Measurements from ENCODE around the gene FNBP1L. TPM values are rescaled to one million over a fixed set of nuclear protein-coding genes. Genes with fewer than 3 reads are reported as not detected.
"Not testable (repeated sequence)": the region's sequence is repeated elsewhere in the genome, so short reads cannot be mapped to it uniquely, and the experiment has no call there.

FNBP1L gene
- polyA plus RNA-seq, 12 donors: 39.0 to 81.0 (median 57.5) TPM; not detected in 1

DNA sequence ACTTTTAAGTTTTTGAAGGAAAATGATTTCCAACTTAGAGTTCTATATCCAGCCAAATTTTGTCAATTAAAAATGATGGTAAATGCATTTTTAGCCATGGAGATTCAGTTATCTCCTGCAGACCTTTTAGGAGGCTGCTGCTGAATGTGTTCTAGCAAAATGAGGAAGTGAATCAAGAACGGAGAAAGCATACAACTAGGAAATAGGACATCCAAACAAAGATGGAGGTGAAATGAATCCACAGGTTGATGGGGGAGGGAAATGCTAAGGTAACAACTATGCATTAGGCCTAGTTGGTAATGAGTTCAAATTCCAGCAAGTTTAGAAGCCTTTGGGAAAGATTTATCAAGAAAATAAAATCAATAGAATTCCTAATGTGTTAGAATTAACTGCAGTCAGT is 80.5 kb downstream of the FNBP1L start:
- DNase-seq: no peak

- DNase-seq: no peak
Measured at GRCh38 chr1:93531193-93531592, 83.3 kb downstream of the FNBP1L start.

- no peak for DNase-seq
Measured at GRCh38 chr1:93532780-93533378, 85.0 kb downstream of the FNBP1L start.

DNA sequence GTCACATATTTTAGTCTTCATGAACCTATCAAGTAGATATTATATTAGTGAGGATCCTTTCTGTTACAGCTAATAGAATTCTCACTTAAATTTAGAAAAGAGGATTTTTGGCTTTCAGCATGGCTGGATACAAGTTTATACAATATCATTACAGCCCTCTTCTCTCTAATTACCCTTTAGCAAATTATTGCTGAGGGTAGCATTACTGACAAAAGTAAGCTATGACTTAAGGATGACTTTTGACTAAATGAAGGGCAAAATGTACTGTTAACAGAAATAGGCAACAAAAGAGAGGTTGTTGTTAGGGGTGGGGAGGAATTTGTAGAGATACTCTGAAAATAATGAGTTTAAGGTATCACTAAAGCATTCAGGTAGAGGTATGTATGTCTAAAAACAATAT is 85.8 kb downstream of the FNBP1L start:
- no peak for DNase-seq

DNA sequence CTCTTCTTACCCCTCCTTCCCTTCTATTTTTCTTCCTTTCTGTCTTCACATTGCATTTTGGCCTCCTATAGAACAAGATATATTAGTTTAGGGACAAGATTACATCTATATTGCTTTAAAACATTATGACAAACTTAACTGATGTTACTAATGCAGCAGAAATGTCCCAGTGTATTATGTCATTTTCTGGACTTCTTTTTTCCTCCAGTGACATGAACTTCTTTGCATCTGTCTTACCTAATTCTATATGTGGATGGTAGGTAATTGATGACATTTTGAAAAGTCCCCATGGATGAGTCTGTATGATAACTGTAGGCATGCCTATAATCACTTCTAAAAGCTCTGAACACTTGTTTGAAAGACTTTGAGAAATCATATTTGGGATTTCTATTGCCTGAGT is 89.5 kb downstream of the FNBP1L start:
- no peak for DNase-seq

- DNase-seq: no peak
Measured at GRCh38 chr1:93537924-93538323, 90.0 kb downstream of the FNBP1L start.

GRCh38 chr1:93541045-93541444 is 93.1 kb downstream of the FNBP1L start:
- DNase-seq: no peak

- DNase-seq: no peak
Measured at GRCh38 chr1:93542398-93542797, 94.5 kb downstream of the FNBP1L start.

GRCh38 chr1:93546162-93546863 is 98.4 kb downstream of the FNBP1L start:
- DNase-seq: no peak

DNA sequence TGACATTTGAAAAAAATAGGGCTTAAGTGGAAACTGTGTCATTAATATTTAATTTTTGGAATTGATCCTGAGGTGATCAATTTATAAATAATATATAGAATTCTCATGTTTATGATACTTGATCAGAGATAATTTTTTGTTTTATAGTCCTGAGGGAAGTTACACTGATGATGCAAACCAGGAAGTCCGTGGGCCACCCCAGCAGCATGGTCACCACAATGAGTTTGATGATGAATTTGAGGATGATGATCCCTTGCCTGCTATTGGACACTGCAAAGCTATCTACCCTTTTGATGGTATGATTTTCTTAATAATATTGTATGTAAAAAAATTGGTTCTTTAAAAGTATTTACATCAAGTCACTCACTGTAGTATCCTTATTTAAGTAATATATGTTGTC is 101.2 kb downstream of the FNBP1L start:
- DNase-seq: no peak

DNA sequence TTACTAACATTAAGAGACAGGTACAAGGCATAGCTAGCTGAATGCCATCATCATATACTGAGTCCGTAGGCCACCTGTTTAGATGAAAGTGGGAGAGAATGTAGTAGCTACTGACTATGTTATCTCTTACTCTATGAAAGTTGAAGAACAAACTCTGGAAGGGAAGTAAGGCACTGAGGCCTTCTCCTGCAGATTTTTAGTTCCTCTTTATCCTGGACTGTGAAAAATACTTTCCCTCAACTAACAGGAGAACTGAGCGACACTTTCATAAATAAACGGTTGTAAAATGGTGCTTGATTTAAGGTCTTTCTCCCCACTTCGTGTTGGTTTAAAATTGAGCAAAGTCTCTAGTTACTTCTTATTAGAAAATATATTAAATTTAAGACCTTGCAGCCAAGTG is 101.9 kb downstream of the FNBP1L start:
- DNase-seq: no peak

DNA sequence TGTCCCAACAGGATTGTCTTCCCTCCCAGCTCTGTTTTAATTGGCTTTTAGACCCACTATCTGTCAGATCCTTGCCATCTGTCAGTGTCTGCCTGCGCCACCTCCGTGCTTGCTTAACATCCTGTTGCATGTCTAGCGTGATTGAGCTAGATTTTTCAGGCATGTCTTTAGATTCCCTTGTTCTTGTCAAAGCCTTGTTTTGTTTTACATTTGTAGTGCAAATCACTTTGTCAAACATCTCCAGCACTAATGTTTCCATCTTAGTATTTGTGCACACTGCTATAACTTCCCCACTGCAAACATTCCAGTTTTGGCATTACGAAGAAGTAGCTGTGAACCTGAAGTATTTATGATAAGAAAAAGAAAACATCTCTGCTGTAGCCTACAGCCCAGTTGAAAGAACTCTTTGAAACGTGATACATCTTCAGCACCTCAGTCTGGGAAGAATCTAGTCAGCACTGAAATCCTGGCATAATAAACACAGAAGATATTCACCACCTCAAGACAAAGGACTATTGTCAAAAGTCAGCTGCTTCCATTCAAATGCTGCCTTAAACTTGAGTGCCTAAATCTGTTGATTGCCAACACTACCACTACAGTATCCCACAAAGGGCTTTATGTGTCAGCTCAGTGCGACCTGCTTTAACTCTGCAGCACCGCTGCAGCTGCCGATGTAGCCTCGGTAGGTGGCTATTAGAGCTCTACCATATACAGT is 105.0 kb downstream of the FNBP1L start:
- no peak for DNase-seq

DNA sequence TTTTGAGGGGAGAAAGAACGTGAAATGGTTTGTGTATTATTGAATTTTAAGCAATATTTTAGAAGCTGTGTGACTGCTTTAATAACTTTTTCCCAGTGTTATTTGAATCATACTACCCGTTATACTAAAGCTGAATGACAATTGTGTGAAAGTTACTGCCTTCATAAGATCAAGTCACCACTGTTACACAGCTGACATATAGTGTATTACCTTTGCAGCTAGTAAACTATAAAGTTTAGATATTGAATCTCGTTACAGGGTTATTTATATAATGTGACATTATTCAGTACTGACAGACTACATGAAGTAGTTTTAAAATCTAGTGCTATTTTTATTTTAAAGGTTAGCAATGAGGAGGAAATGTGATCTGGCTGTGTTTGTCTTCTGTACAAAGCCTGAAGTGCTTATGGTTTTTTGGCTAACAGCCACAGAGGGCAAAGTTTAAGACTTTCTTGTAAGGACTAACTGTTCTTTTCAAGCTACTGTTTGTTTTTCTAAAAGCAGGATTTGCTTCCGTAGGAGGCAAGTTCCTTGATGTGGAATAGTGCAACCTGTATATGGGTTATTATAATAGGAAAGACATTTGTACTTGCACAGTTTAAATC is 106.1 kb downstream of the FNBP1L start:
- not testable (repeated sequence) for DNase-seq

- no peak for DNase-seq
Measured at GRCh38 chr1:93554883-93555872, 107.3 kb downstream of the FNBP1L start.

DNA sequence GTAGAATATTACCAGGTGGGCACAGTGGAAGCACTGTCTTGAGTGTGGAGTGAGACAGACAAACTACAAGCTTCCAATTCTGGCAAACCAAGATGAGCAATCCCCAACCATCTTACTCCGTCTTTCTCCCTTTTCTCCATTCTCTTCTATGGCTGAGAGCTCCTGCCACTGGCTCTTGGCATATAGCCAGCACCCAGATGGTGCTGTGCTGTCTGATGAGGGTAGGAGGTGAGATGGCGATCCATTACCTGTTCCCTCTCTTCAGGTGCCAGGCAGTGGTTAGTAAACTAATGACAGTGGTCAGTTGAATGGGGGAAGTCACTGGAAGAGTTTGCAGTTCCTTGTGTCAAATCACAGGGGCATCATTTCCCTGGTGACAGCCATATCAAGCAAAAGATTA is 108.4 kb downstream of the FNBP1L start:
- DNase-seq: no peak

DNA sequence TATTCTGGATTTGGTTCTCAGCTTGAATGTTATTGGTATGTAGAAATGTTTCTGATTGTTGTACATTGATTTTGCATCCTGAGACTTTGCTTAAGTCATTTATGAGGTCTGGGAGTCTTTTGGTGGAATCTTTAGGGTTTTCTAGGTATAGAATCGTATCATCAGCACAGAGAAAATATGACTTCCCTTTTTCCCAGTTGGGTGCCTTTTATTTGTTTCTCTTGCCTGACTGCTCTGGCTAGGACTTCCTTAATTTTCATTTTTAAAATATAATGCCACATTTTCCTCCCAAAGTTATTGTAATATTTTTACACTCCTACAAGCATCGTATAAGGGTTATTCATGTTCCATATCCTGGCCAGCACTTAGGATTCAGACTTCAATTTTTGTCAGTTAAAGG is 111.1 kb downstream of the FNBP1L start:
- no peak for DNase-seq

DNA sequence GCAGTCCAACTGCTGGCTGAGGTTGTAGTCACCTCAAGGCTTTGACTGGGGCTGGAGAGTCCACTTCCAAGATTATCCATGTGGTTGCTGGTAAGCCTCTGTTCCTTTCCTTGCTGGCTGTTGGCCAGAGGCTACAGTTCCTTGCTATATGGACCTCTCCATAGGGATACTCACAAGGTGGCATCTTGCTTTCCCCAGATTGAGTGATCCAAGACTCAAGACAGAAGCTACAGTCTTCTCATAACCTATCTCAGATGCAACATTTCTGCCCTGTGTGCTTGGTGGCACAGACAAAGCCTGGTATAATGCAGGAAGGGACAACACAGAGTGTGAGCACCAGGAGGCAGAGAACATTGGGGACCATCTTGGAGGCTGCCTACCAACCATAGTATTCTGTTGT is 111.8 kb downstream of the FNBP1L start:
- DNase-seq: no peak

GRCh38 chr1:93565496-93566206 is 117.7 kb downstream of the FNBP1L start:
- DNase-seq: no peak

DNA sequence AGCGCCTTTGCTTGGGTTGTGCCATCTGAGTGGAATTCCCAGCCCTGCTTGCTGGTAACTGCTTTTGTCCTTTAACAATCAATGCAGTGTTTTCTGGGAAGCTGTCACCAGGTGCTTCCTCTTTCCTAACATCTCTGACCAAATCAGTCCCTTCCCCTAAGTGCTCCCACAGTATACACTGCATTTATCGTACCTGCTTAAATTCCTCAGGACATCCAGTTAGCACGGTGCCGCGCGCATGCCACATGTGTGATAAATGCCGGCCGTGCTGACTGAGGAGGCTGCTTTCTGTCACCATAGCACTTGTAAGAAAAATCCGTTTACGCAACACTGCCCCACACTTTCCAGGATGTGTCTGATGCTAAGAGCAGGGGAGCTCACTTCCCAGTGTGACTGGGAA is 118.3 kb downstream of the FNBP1L start:
- DNase-seq: no peak

- DNase-seq: no peak
Measured at GRCh38 chr1:93567255-93567918, 119.5 kb downstream of the FNBP1L start.
